Measurements from ENCODE around the gene ARHGEF1. TPM values are rescaled to one million over a fixed set of nuclear protein-coding genes. Genes with fewer than 3 reads are reported as not detected.
A peak's percentile ranks its signal among the peaks of the same experiment; 100 is the strongest.

ARHGEF1 gene
- total RNA-seq, 5 donors from 2014 or later (not counting 1 experiment from before 2014, with no cell fraction given): 1,130 to 1,360 (median 1,288) TPM

GRCh38 chr19:41897820-41898219, 14.8 kb downstream of the ARHGEF1 start:
- no peaks in the 10 kb centered on the region for H3K9me3 Mint-ChIP-seq
- CTCF ChIA-PET: no interaction called here
- ATAC-seq (replicated peaks in 1 of 4) (no peak), DNase-seq (no peak)
- H3K4me1 Mint-ChIP-seq: peaks cover 48 to 62% (median 56%) of the 10 kb centered on the region in 3 donors
- peaks cover 10 to 70% of the 10 kb centered on the region in 2 experiments for H3K4me1 ChIP-seq (ENCODE audit: control insufficient read depth in 1 of 2, extremely low read depth in 1 of 2, insufficient read depth in 2 of 2, low read length in 2 of 2)
- 86% methylated on average over 6 of the region's 24 CpGs for WGBS (ENCODE audit: insufficient coverage)
- H3K4me3 Mint-ChIP-seq: peak overlapping the region in 1 of 3 donors; percentile 32
- H3K27ac Mint-ChIP-seq: peak overlapping the region in 1 of 2 donors; percentile 55
- peaks cover 44% of the 10 kb centered on the region for H3K36me3 Mint-ChIP-seq
- POLR2A ChIA-PET: no interaction called here
- peaks cover 34 to 85% of the 10 kb centered on the region in 2 donors for H3K36me3 ChIP-seq (ENCODE audit: control insufficient read depth in 2 of 2, extremely low read depth in 1 of 2, insufficient read depth in 1 of 2, low read length in 1 of 2)
- H3K4me3 ChIP-seq (ENCODE audit: control insufficient read depth in 1 of 2, extremely low read depth in 1 of 2, low read length in 1 of 2): no peak overlapping the region
- no peaks in the 10 kb centered on the region for H3K27me3 ChIP-seq (replicated peaks in 1 of 2; ENCODE audit: control insufficient read depth in 2 of 2, extremely low read depth in 1 of 2, insufficient read depth in 2 of 2, low read length in 1 of 2)
- H3K27ac ChIP-seq (ENCODE audit: low read length): no peak overlapping the region
- H3K27me3 Mint-ChIP-seq: no peaks in the 10 kb centered on the region
- H3K9me3 ChIP-seq: no peaks in the 10 kb centered on the region

- 94% methylated on average over 10 of the region's 15 CpGs for WGBS (ENCODE audit: insufficient coverage)
- peak overlapping the region in 1 of 3 donors; percentile 32 for H3K4me3 Mint-ChIP-seq
- peak overlapping the region in 1 of 2 donors; percentile 55 for H3K27ac Mint-ChIP-seq
- Histone ChIP-seq H3K27ac (ENCODE audit: low read length) (no peak overlapping the region), H3K9me3 (no peaks in the 10 kb centered on the region), H3K36me3 (ENCODE audit: control insufficient read depth in 2 of 2, extremely low read depth in 1 of 2, insufficient read depth in 1 of 2, low read length in 1 of 2) (peaks cover 34 to 86% of the 10 kb centered on the region in 2 donors), H3K27me3 (replicated peaks in 1 of 2; ENCODE audit: control insufficient read depth in 2 of 2, extremely low read depth in 1 of 2, insufficient read depth in 2 of 2, low read length in 1 of 2) (no peaks in the 10 kb centered on the region), H3K4me1 (ENCODE audit: control insufficient read depth in 1 of 2, extremely low read depth in 1 of 2, insufficient read depth in 2 of 2, low read length in 2 of 2) (peaks cover 8 to 70% of the 10 kb centered on the region in 2 experiments), H3K4me3 (ENCODE audit: control insufficient read depth in 1 of 2, extremely low read depth in 1 of 2, low read length in 1 of 2) (no peak overlapping the region)
- H3K36me3 Mint-ChIP-seq: peaks cover 40% of the 10 kb centered on the region
- CTCF ChIA-PET: no interaction called here
- H3K4me1 Mint-ChIP-seq: peaks cover 44 to 59% (median 55%) of the 10 kb centered on the region in 3 donors
- ATAC-seq (replicated peaks in 1 of 4) (no peak), DNase-seq (no peak)
- H3K27me3 Mint-ChIP-seq: no peaks in the 10 kb centered on the region
- POLR2A ChIA-PET: interaction anchor here in 1 of 2 donors (0.6 kb wide), 1 partner anchor 11 kb away, joined by 3 read pairs; no protein-coding TSS in a partner anchor
- H3K9me3 Mint-ChIP-seq: no peaks in the 10 kb centered on the region
Measured at GRCh38 chr19:41898235-41898634, 15.3 kb downstream of the ARHGEF1 start.

GRCh38 chr19:41901707-41902360, 18.9 kb downstream of the ARHGEF1 start:
- ChIA-PET POLR2A (no interaction called here), CTCF (no interaction called here)
- Histone ChIP-seq H3K9me3 (no peaks in the 10 kb centered on the region), H3K27me3 (replicated peaks in 1 of 2; ENCODE audit: control insufficient read depth in 2 of 2, extremely low read depth in 1 of 2, insufficient read depth in 2 of 2, low read length in 1 of 2) (no peaks in the 10 kb centered on the region), H3K4me3 (ENCODE audit: control insufficient read depth in 1 of 2, extremely low read depth in 1 of 2, low read length in 1 of 2) (no peak overlapping the region), H3K27ac (ENCODE audit: low read length) (no peak overlapping the region), H3K4me1 (ENCODE audit: control insufficient read depth in 1 of 2, extremely low read depth in 1 of 2, insufficient read depth in 2 of 2, low read length in 2 of 2) (peaks cover 0 to 65% of the 10 kb centered on the region in 2 experiments), H3K36me3 (ENCODE audit: control insufficient read depth in 2 of 2, extremely low read depth in 1 of 2, insufficient read depth in 1 of 2, low read length in 1 of 2) (peaks cover 37 to 93% of the 10 kb centered on the region in 2 donors)
- Mint-ChIP-seq H3K4me3 (no peak overlapping the region), H3K9me3 (no peaks in the 10 kb centered on the region), H3K36me3 (peaks cover 52% of the 10 kb centered on the region), H3K4me1 (peaks cover 39 to 61% (median 60%) of the 10 kb centered on the region in 3 donors), H3K27ac (peak overlapping the region in 1 of 2 donors; percentile 68), H3K27me3 (no peaks in the 10 kb centered on the region)
- ATAC-seq (replicated peaks in 1 of 4): no peak
- 79% methylated on average over 20 of the region's 21 CpGs for WGBS (ENCODE audit: insufficient coverage)
- DNase-seq: no peak

GRCh38 chr19:41902594-41902993, 19.6 kb downstream of the ARHGEF1 start:
- H3K36me3 ChIP-seq (ENCODE audit: control insufficient read depth in 2 of 2, extremely low read depth in 1 of 2, insufficient read depth in 1 of 2, low read length in 1 of 2): peaks cover 38 to 94% of the 10 kb centered on the region in 2 donors
- H3K36me3 Mint-ChIP-seq: peaks cover 53% of the 10 kb centered on the region
- no peak overlapping the region for H3K27ac Mint-ChIP-seq
- DNase-seq: no peak
- CTCF ChIA-PET: no interaction called here
- H3K9me3 Mint-ChIP-seq: no peaks in the 10 kb centered on the region
- no peaks in the 10 kb centered on the region for H3K27me3 ChIP-seq (replicated peaks in 1 of 2; ENCODE audit: control insufficient read depth in 2 of 2, extremely low read depth in 1 of 2, insufficient read depth in 2 of 2, low read length in 1 of 2)
- no peak for ATAC-seq (replicated peaks in 1 of 4)
- peaks cover 0 to 59% of the 10 kb centered on the region in 2 experiments for H3K4me1 ChIP-seq (ENCODE audit: control insufficient read depth in 1 of 2, extremely low read depth in 1 of 2, insufficient read depth in 2 of 2, low read length in 2 of 2)
- no peaks in the 10 kb centered on the region for H3K27me3 Mint-ChIP-seq
- no peaks in the 10 kb centered on the region for H3K9me3 ChIP-seq
- POLR2A ChIA-PET: no interaction called here
- peaks cover 43 to 63% (median 62%) of the 10 kb centered on the region in 3 donors for H3K4me1 Mint-ChIP-seq
- no peak overlapping the region for H3K27ac ChIP-seq (ENCODE audit: low read length)
- H3K4me3 ChIP-seq (ENCODE audit: control insufficient read depth in 1 of 2, extremely low read depth in 1 of 2, low read length in 1 of 2): no peak overlapping the region
- WGBS (ENCODE audit: insufficient coverage): 97% methylated on average over 17 of the region's 17 CpGs
- H3K4me3 Mint-ChIP-seq: no peak overlapping the region

GRCh38 chr19:41903193-41903953, 20.4 kb downstream of the ARHGEF1 start:
- 96% methylated on average over 10 of the region's 19 CpGs for WGBS (ENCODE audit: insufficient coverage)
- ChIA-PET POLR2A (interaction anchor here in 1 of 2 donors (0.6 kb wide), 1 partner anchor 20 kb away, joined by 3 read pairs; no protein-coding TSS in a partner anchor), CTCF (no interaction called here)
- H3K36me3 ChIP-seq (ENCODE audit: control insufficient read depth in 2 of 2, extremely low read depth in 1 of 2, insufficient read depth in 1 of 2, low read length in 1 of 2): peaks cover 38 to 86% of the 10 kb centered on the region in 2 donors
- peaks cover 35 to 56% (median 56%) of the 10 kb centered on the region in 3 donors for H3K4me1 Mint-ChIP-seq
- no peaks in the 10 kb centered on the region for H3K9me3 ChIP-seq
- H3K27me3 Mint-ChIP-seq: no peaks in the 10 kb centered on the region
- ATAC-seq (replicated peaks in 1 of 4) (no peak), DNase-seq (no peak)
- no peak overlapping the region for H3K4me3 ChIP-seq (ENCODE audit: control insufficient read depth in 1 of 2, extremely low read depth in 1 of 2, low read length in 1 of 2)
- no peaks in the 10 kb centered on the region for H3K9me3 Mint-ChIP-seq
- H3K4me3 Mint-ChIP-seq: no peak overlapping the region
- H3K27ac ChIP-seq (ENCODE audit: low read length): no peak overlapping the region
- H3K4me1 ChIP-seq (ENCODE audit: control insufficient read depth in 1 of 2, extremely low read depth in 1 of 2, insufficient read depth in 2 of 2, low read length in 2 of 2): peaks cover 0 to 54% of the 10 kb centered on the region in 2 experiments
- H3K27me3 ChIP-seq (replicated peaks in 1 of 2; ENCODE audit: control insufficient read depth in 2 of 2, extremely low read depth in 1 of 2, insufficient read depth in 2 of 2, low read length in 1 of 2): no peaks in the 10 kb centered on the region
- H3K27ac Mint-ChIP-seq: peak overlapping the region in 1 of 2 donors; percentile 41
- peaks cover 46% of the 10 kb centered on the region for H3K36me3 Mint-ChIP-seq

- no peaks in the 10 kb centered on the region for H3K27me3 ChIP-seq (replicated peaks in 1 of 2; ENCODE audit: control insufficient read depth in 2 of 2, extremely low read depth in 1 of 2, insufficient read depth in 2 of 2, low read length in 1 of 2)
- 94% methylated on average over 28 of the region's 30 CpGs for WGBS (ENCODE audit: insufficient coverage)
Measured at GRCh38 chr19:41904118-41904870, 21.3 kb downstream of the ARHGEF1 start.

More at GRCh38 chr19:41904118-41904870, 21.3 kb downstream of the ARHGEF1 start:
- POLR2A ChIA-PET: no interaction called here
- no peaks in the 10 kb centered on the region for H3K9me3 Mint-ChIP-seq
- Histone ChIP-seq H3K4me3 (ENCODE audit: control insufficient read depth in 1 of 2, extremely low read depth in 1 of 2, low read length in 1 of 2) (no peak overlapping the region), H3K36me3 (ENCODE audit: control insufficient read depth in 2 of 2, extremely low read depth in 1 of 2, insufficient read depth in 1 of 2, low read length in 1 of 2) (peaks cover 38 to 77% of the 10 kb centered on the region in 2 donors), H3K9me3 (no peaks in the 10 kb centered on the region), H3K4me1 (ENCODE audit: control insufficient read depth in 1 of 2, extremely low read depth in 1 of 2, insufficient read depth in 2 of 2, low read length in 2 of 2) (peaks cover 0 to 49% of the 10 kb centered on the region in 2 experiments), H3K27ac (ENCODE audit: low read length) (no peak overlapping the region)
- DNase-seq (no peak), ATAC-seq (replicated peaks in 1 of 4) (no peak)
- no peaks in the 10 kb centered on the region for H3K27me3 Mint-ChIP-seq
- H3K36me3 Mint-ChIP-seq: peaks cover 39% of the 10 kb centered on the region
- peak overlapping the region; percentile 39 to 68 for H3K27ac Mint-ChIP-seq
- H3K4me1 Mint-ChIP-seq: peaks cover 35 to 51% (median 50%) of the 10 kb centered on the region in 3 donors
- H3K4me3 Mint-ChIP-seq: peak overlapping the region in 1 of 3 donors; percentile 6
- CTCF ChIA-PET: no interaction called here
